NCI-H345 (cell line): ENCODE results near the gene MDP1.

Source experiments
- DNase-seq: peaks from one replicate; lab custom pipeline; 2025; lab: John Stamatoyannopoulos, UW

The MDP1 gene

GRCh38 chr14:24215495-24216344 lies at the start of gene MDP1:
MDP1 (minus strand) TSS chr14:24216066; CDS start chr14:24215955, 111 bp downstream.
- peak; percentile 90 for DNase-seq

GRCh38 chr14:24264298-24264697 lies 48.4 kb upstream of the MDP1 start:
- DNase-seq, result no peak

GRCh38 chr14:24263848-24264247 lies 48.0 kb upstream of the MDP1 start:
- no peak for DNase-seq

- DNase-seq, result no peak
These were observed 47.2 kb upstream of the MDP1 start, which contains the start of gene TGM1 for GRCh38 chr14:24262821-24263733. TGM1 (minus strand) TSS chr14:24263177; CDS start chr14:24262352, 825 bp downstream.

- no peak for DNase-seq
These were observed 46.1 kb upstream of the MDP1 start for GRCh38 chr14:24261969-24262327.

GRCh38 chr14:24261256-24261968 lies 45.5 kb upstream of the MDP1 start:
- no peak for DNase-seq

- DNase-seq, result no peak
These were observed 44.9 kb upstream of the MDP1 start for GRCh38 chr14:24260780-24261157.

- DNase-seq, result no peak
These were observed 44.3 kb upstream of the MDP1 start for GRCh38 chr14:24260026-24260779.

- no peak for DNase-seq
These were observed 43.6 kb upstream of the MDP1 start for GRCh38 chr14:24259282-24260025.

GRCh38 chr14:24258548-24259265 lies 42.8 kb upstream of the MDP1 start:
- no peak for DNase-seq

GRCh38 chr14:24258119-24258518 lies 42.3 kb upstream of the MDP1 start:
- DNase-seq, result no peak

GRCh38 chr14:24256960-24257359 lies 41.1 kb upstream of the MDP1 start:
- DNase-seq, result no peak

- no peak for DNase-seq
These were observed 40.3 kb upstream of the MDP1 start for GRCh38 chr14:24255931-24256711.

GRCh38 chr14:24255438-24255837 lies 39.6 kb upstream of the MDP1 start:
- DNase-seq, result no peak

GRCh38 chr14:24254630-24255392 lies 38.9 kb upstream of the MDP1 start:
- no peak for DNase-seq

GRCh38 chr14:24253936-24254335 lies 38.1 kb upstream of the MDP1 start:
- DNase-seq, result no peak

- no peak for DNase-seq
These were observed 36.6 kb upstream of the MDP1 start for GRCh38 chr14:24252289-24253124.

- no peak for DNase-seq
These were observed 36.0 kb upstream of the MDP1 start for GRCh38 chr14:24251880-24252288.
